ENCODE data around the gene DAPK2.
"Not testable (repeated sequence)": the region's sequence is repeated elsewhere in the genome, so short reads cannot be mapped to it uniquely, and the experiment has no call there.

DAPK2 gene

DNA sequence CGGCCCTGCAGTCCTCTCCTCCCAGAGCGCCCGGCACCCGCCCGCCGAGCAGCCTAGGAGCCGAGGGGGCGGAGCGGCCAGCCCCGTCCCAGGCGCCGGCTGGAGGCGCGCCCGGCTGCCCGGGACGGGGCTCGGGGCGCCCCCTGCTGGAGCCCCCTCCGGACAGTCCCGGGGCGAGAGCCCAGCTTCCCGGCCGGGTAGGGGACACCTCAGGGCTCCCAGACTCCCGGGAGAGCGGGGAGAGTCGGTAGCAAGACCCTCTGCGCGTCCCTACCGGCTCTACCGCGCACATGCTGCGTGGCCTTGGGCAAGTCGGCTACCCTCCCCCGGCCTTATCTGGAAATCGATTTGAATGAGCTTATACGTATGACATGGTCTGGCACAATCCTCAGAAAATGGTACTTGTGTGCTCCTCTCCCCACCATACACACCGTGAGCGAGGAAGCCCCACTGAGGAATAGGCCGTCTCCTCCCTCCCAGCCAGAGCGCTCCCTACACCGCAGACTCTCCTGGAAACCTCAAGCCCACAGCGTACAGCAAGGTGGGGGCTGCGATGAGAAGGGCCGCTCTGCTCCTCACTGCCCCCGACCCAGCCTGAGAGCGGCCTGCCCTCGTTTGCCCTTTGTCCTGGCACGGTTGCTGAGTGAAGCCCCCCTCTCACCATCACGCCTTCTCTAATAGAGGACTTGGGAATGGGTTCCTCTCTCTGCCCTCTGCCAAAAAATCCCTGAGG lies at the start of gene DAPK2:
DAPK2 (minus strand) TSS at position 65 of the 733 bp plus-strand sequence. CDS start 6,224 bp downstream, outside the sequence.
- Mint-ChIP-seq H3K36me3 (ENCODE audit: insufficient read depth) (no peaks in the 10 kb centered on the region), H3K4me1 (peaks cover 13% of the 10 kb centered on the region), H3K4me3 (peak within 1 kb of the TSS; percentile 78), H3K9me3 (no peaks in the 10 kb centered on the region), H3K27me3 (no peaks in the 10 kb centered on the region), H3K27ac (ENCODE audit: low read depth) (peak within 1 kb of the TSS; percentile 73)
- ATAC-seq (replicated peaks; ENCODE audit: extremely low read depth, poor library complexity, severe bottlenecking): peak; percentile 83
- DNase-seq (ENCODE audit: low spot score in 2 of 2): peak; percentile 43 to 59

DNA sequence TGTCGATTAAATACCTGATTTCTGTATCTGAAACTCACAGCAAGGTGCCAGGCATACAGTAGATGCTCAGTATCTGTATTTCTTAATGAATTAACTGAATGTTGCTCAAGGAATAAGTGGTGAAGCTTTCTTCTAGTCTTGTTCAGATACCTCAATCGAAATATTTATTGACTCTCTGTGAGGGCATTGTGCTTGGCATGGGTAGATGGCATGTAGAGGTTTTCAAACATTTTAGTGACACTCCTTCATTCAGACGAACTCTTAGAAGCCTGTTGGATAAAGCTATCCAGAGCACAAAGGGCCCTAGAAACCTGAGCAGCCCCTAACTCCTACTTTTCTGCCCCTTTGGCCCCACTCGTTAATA lies 49.1 kb upstream of the DAPK2 start:
- no peaks in the 10 kb centered on the region for H3K9me3 Mint-ChIP-seq
- peak overlapping the region; percentile 100 for H3K4me3 Mint-ChIP-seq
- ATAC-seq (replicated peaks; ENCODE audit: extremely low read depth, poor library complexity, severe bottlenecking) (no peak), DNase-seq (ENCODE audit: low spot score in 2 of 2) (no peak)
- peaks cover 16% of the 10 kb centered on the region for H3K36me3 Mint-ChIP-seq (ENCODE audit: insufficient read depth)
- H3K27ac Mint-ChIP-seq (ENCODE audit: low read depth): peak overlapping the region; percentile 94
- H3K4me1 Mint-ChIP-seq: peaks cover 75% of the 10 kb centered on the region
- no peaks in the 10 kb centered on the region for H3K27me3 Mint-ChIP-seq

DNA sequence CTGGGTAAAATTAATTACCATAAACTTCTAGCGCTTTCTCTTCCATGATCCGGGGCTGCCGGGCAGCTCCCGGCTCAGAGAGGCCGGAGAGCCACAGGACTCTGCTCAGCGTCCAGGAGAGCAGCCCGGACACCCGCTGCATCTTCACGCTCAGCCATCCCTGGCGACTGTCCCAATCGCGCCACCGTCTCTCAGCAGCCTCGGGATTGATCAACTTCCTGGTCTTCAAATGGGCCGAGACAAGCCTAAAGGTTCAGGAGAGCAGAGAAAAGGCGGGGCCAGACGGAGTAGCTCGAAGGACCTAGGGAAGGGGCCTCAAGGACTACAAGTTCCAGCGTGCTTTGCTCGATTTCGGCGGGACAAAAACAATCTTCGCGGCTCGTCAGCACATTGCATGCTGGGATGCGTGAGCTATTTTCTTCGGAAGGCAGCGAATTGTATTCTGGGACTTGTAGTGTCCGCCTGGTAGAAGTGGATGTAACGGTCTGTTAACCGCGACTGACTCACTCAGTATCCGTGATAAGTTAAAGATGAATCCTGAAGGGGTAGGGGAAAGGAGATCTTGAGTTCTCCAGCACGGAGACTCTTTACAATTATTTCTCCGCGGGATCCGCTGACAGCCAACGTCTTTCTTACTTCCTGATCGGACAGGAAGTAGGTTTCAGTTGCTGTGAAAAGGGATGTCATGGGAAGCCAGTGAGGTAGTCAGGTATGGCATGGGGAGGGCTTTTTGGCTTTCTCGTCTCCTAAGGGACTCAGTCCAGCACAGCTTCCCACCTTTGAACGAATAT lies 47.5 kb upstream of the DAPK2 start, which contains the start of gene CIAO2A:
CIAO2A (minus strand) TSS at position 212 of the 791 bp plus-strand sequence; CDS start at position 142, 70 bp downstream.
- peaks cover 17% of the 10 kb centered on the region for H3K36me3 Mint-ChIP-seq (ENCODE audit: insufficient read depth)
- no peaks in the 10 kb centered on the region for H3K9me3 Mint-ChIP-seq
- peaks cover 82% of the 10 kb centered on the region for H3K4me1 Mint-ChIP-seq

DNA sequence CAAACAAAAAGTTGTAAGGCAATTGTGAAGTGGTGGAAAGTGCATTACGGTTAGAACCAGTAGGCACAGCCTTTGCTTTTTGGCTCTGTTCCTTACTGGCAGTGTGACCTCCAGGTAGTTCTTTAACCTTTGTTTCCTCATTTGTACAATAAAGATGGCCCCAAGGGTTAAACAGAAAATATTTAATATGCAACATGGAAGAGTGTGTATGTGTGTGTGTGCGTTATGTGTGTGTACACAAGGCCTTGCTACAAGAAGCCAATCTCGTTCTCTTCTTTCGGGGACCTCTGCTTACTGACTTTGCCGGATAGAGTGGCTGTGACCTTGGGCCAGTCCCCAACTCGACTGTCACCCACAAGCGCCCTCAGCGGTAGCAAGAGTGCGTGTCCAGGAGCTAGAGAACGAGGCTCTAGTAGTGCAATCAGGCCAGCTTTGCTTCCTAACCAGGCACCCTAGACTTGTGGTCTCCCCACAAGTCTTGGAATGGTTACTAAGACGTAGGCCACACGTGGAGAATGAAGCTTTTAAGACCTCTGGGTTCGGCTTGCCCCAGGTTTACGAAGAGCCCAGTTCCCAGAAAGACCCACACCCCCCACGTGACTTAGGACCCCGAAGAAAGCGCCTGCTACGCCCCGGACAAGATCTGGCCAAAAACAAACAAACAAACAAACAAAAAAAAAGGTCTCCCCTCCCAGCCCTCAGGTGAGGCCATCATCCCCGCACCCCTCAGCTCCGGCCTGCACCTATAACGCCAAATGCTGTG lies 46.8 kb upstream of the DAPK2 start:
- peaks cover 18% of the 10 kb centered on the region for H3K36me3 Mint-ChIP-seq (ENCODE audit: insufficient read depth)
- H3K27me3 Mint-ChIP-seq: no peaks in the 10 kb centered on the region
- peak overlapping the region; percentile 98 for H3K27ac Mint-ChIP-seq (ENCODE audit: low read depth)
- peaks cover 80% of the 10 kb centered on the region for H3K4me1 Mint-ChIP-seq
- peak in 1 of 2 donors; percentile 20 for DNase-seq (ENCODE audit: low spot score in 2 of 2)
- no peaks in the 10 kb centered on the region for H3K9me3 Mint-ChIP-seq
- ATAC-seq (replicated peaks; ENCODE audit: extremely low read depth, poor library complexity, severe bottlenecking): no peak
- H3K4me3 Mint-ChIP-seq: peak overlapping the region; percentile 100

More for the DNA sequence above, 47.5 kb upstream of the DAPK2 start, which contains the start of gene CIAO2A:
- Mint-ChIP-seq H3K27ac (ENCODE audit: low read depth) (peak within 1 kb of the TSS; percentile 98), H3K27me3 (no peaks in the 10 kb centered on the region), H3K4me3 (peak within 1 kb of the TSS; percentile 100)
- DNase-seq (ENCODE audit: low spot score in 2 of 2) (peak; percentile 76 to 84), ATAC-seq (replicated peaks; ENCODE audit: extremely low read depth, poor library complexity, severe bottlenecking) (peak; percentile 72)

DNA sequence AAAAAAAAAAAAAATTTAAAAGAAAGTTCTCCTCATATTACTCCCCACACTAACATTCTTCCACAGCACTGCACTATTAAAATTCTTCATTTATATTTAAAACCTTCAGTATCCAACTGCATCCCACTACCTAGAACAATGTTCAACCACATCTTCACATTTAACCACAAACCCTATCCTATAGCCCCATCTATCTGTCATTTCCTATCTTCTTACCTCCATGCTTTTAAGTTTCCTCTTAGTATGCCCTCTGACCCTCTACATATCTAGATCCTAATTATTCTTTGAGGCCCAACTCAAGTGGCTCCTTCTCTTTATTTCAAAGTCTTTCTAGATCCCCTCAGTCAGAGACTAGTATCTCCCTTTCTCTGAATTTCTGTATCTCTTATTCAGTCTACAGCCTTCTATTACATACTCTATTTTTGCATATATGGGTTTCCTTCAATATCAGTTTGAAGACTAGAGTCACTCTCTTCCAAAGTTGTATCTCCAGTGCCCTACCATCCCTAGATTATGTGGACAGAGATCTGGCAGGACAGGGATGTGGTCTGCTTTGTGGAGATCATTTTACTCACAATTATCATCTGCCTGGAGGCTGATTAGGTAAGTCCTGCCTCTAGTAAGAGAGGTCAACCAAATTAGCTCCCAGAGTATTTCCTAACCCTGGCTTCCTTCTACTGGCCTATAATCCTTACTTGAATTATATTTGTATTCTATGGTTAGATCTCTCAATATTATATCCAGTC lies 46.0 kb upstream of the DAPK2 start:
- H3K4me1 Mint-ChIP-seq: peaks cover 72% of the 10 kb centered on the region

DNA sequence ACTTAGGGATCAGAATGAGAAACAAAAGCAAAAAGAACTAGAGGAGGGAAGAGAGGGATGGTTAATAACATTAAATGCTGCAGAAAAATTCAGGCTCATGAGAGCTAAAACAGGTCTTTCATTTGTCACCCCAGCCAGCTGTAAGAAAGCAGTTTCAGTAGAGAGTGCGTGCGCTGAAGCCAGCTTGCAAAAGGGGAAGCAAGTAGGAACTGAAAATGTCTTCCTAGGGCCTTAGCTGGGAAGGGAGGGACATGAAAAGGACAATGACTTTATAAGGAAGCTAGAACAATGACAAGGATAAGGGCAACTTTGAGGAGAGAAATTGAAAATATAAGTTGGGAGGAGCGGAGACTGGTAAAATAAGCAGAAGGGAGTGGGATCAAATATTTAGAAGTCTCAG lies 44.2 kb upstream of the DAPK2 start:
- H3K27me3 Mint-ChIP-seq: no peaks in the 10 kb centered on the region
- DNase-seq (ENCODE audit: low spot score in 2 of 2) (no peak), ATAC-seq (replicated peaks; ENCODE audit: extremely low read depth, poor library complexity, severe bottlenecking) (no peak)
- peaks cover 18% of the 10 kb centered on the region for H3K36me3 Mint-ChIP-seq (ENCODE audit: insufficient read depth)
- H3K4me3 Mint-ChIP-seq: no peak overlapping the region
- peaks cover 57% of the 10 kb centered on the region for H3K4me1 Mint-ChIP-seq
- peak overlapping the region; percentile 23 for H3K27ac Mint-ChIP-seq (ENCODE audit: low read depth)
- no peaks in the 10 kb centered on the region for H3K9me3 Mint-ChIP-seq

More for the DNA sequence above, 46.0 kb upstream of the DAPK2 start:
- DNase-seq (ENCODE audit: low spot score in 2 of 2) (no peak), ATAC-seq (replicated peaks; ENCODE audit: extremely low read depth, poor library complexity, severe bottlenecking) (no peak)
- Mint-ChIP-seq H3K27me3 (no peaks in the 10 kb centered on the region), H3K9me3 (no peaks in the 10 kb centered on the region), H3K4me3 (peak overlapping the region; percentile 100), H3K36me3 (ENCODE audit: insufficient read depth) (peaks cover 24% of the 10 kb centered on the region), H3K27ac (ENCODE audit: low read depth) (peak overlapping the region; percentile 98)

DNA sequence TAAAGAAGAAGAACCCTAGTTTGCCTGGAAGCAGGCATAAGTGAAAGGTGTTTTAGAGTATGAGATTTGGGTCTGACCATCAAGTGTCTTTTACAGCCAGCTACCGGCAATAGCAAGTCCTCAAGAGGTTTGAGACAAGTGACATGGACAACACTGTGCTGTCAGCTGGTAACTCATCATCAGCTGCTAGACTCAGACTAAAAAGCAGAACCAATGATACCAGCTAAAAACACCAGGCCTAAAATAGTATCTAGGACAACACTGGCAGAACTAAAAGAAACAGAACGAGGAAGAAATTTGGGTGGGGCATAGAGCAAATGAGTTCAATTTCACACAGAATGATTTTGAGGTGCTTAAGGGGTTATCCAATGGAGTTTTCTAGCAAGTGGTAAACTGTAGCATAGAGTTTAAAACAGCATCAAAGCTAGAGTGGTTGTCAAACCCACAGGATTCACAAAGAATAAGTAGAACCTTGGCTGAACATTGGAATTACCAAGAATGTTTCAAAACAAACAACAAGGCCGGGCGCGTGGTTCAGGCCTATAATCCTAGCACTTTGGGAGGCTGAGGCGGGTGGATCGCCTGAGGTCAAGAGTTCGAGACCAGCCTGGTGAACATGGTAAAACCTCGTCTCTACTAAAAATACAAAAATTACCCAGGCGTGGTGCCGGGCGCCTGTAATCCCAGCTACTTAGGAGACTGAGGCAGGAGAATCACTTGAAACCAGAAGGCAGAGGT lies 43.4 kb upstream of the DAPK2 start:
- ATAC-seq (replicated peaks; ENCODE audit: extremely low read depth, poor library complexity, severe bottlenecking) (no peak), DNase-seq (ENCODE audit: low spot score in 2 of 2) (no peak)
- no peaks in the 10 kb centered on the region for H3K27me3 Mint-ChIP-seq
- H3K4me3 Mint-ChIP-seq: no peak overlapping the region
- peak overlapping the region; percentile 65 for H3K27ac Mint-ChIP-seq (ENCODE audit: low read depth)
- no peaks in the 10 kb centered on the region for H3K9me3 Mint-ChIP-seq
- peaks cover 18% of the 10 kb centered on the region for H3K36me3 Mint-ChIP-seq (ENCODE audit: insufficient read depth)
- peaks cover 50% of the 10 kb centered on the region for H3K4me1 Mint-ChIP-seq

DNA sequence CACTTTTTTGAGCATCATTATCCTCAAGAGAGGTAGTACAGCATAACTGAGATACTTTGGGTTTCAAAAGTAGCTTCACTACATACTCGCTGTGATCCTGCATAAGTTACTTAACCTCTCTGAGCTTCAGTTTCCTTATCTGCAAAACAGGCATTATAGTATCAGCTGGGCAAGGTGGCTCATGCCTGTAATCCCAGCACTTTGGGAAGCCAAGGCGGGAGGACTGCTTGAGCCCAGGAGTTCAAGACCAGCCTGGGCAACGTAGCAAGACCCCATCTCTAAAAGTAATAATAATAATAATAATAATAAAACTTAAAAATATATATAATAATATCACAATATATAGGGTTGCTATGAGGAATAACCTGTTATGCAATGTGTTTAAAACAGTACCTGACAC lies 36.5 kb upstream of the DAPK2 start:
- Mint-ChIP-seq H3K27ac (ENCODE audit: low read depth) (no peak overlapping the region), H3K36me3 (ENCODE audit: insufficient read depth) (peaks cover 18% of the 10 kb centered on the region), H3K4me1 (peaks cover 4% of the 10 kb centered on the region), H3K27me3 (no peaks in the 10 kb centered on the region), H3K9me3 (no peaks in the 10 kb centered on the region), H3K4me3 (no peak overlapping the region)
- DNase-seq (ENCODE audit: low spot score in 2 of 2): no peak
- ATAC-seq (replicated peaks; ENCODE audit: extremely low read depth, poor library complexity, severe bottlenecking): no peak

DNA sequence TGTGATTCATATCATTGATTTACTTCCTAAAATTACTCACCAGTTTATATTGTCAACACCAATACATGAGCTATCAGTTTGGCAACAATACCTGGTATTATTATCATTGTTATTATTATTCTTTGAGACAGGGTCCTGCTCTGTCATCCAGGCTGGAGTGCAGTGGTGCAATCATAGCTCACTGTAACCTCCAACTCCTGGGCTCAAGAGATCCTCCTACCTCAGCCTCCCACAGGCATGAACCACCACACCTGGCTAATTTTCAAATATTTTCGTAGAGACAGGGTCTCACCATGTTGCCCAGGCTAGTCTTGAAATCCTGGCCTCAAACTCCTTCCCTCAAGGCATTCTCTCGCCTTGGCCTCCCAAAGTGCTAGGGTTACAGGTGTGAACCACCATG lies 27.2 kb upstream of the DAPK2 start:
- not testable (repeated sequence) for H3K36me3 Mint-ChIP-seq (ENCODE audit: insufficient read depth); DNase-seq (ENCODE audit: low spot score in 2 of 2); H3K9me3 Mint-ChIP-seq; ATAC-seq (replicated peaks; ENCODE audit: extremely low read depth, poor library complexity, severe bottlenecking); H3K4me1 Mint-ChIP-seq; H3K27me3 Mint-ChIP-seq; H3K4me3 Mint-ChIP-seq
- H3K27ac Mint-ChIP-seq (ENCODE audit: low read depth): peak overlapping the region; percentile 57

DNA sequence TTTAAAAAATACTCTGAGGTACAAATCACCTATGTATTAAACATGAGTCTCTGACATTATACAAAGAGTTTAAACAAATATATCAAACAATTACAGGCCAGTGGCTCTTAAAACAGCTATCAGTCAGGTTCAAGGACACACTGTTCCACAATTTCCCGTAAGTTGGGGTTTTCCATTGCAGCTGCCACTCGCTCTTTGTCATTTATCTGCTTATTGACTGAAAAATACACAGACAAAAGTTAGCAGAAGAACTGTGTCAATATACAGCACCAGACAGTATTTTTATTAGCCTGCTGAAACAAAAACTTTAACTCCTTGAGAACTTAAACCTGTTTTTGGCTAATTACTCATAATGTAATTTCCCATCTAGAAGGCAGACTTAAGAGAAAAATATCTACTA lies 26.5 kb upstream of the DAPK2 start:
- no peak for ATAC-seq (replicated peaks; ENCODE audit: extremely low read depth, poor library complexity, severe bottlenecking)
- H3K36me3 Mint-ChIP-seq (ENCODE audit: insufficient read depth): peaks cover 7% of the 10 kb centered on the region
- peaks cover 11% of the 10 kb centered on the region for H3K4me1 Mint-ChIP-seq
- no peaks in the 10 kb centered on the region for H3K9me3 Mint-ChIP-seq
- no peak overlapping the region for H3K4me3 Mint-ChIP-seq
- no peaks in the 10 kb centered on the region for H3K27me3 Mint-ChIP-seq
- DNase-seq (ENCODE audit: low spot score in 2 of 2): no peak
- no peak overlapping the region for H3K27ac Mint-ChIP-seq (ENCODE audit: low read depth)

DNA sequence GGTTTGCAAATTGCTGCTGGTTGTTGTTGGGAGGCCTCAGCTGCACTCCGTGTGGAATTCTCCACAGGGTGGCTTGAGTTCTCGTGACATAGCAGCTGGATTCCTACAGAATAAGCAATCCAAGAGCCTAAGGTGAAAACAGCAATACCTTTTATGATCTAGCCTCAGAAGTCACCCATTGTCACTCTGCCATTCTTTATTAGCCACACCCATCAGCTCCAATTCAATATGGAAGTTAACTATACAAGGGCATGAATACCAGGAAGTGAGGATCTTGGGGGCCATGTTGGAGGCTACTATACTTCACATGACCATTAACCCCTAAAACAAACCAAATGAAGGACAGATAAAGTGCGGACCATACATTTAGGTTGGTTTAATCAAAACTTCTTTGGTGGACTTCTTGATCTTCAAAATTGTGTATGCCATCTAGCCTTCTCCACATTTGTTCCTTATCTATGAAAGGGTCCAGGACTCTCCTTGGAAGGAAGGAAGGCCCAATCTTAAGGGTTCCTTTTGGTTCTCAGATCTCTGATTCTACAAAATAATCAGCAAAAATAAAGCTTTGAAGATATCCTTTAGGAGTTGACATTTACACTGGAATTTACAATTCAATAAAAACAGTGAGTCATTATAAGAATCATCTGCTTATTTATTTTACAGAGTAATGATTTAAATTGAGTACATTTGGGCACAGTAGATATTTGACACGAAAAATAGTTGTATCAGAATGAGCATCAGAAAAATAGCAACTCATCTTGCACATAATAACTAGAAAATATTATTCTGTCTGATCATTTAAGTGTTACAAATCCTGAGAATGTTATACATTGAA lies 25.9 kb upstream of the DAPK2 start:
- Mint-ChIP-seq H3K27me3 (no peaks in the 10 kb centered on the region), H3K4me3 (no peak overlapping the region), H3K27ac (ENCODE audit: low read depth) (no peak overlapping the region), H3K4me1 (peaks cover 11% of the 10 kb centered on the region), H3K36me3 (ENCODE audit: insufficient read depth) (peaks cover 3% of the 10 kb centered on the region), H3K9me3 (no peaks in the 10 kb centered on the region)
- DNase-seq (ENCODE audit: low spot score in 2 of 2): no peak
- no peak for ATAC-seq (replicated peaks; ENCODE audit: extremely low read depth, poor library complexity, severe bottlenecking)
